DND-41 (cell line): Measurements from ENCODE around the gene KRT79.

Source experiments
- ATAC-seq: fragments of 200-7000 bp; cut with Tn5 transposase; 3 replicates; pipeline ENCODE4 v1.9.1; 2021; ENCODE audit warnings: low read depth; ENCODE audit not compliant: insufficient read depth
- DNase-seq: peaks from one replicate; pipeline ENCODE4 v3.0.0-alpha.2; 2020
- H2AFZ ChIP-seq: 2 replicates; pipeline ENCODE4 v1.6.0; 2012; ENCODE audit warnings: low read depth, low read length
- H3K27ac ChIP-seq: 2 replicates; pipeline ENCODE4 v1.5.1; 2012; ENCODE audit warnings: low read length, inconsistent platforms
- H3K27me3 ChIP-seq: fragments of 200-600 bp; sonication (generic); 2 replicates; pipeline ENCODE4 v1.6.0; 2012; ENCODE audit warnings: low read length, mild to moderate bottlenecking, inconsistent platforms; ENCODE audit not compliant: insufficient read depth, poor library complexity
- H3K36me3 ChIP-seq: 2 replicates; pipeline ENCODE4 v1.5.1; 2012; ENCODE audit warnings: low read length, inconsistent platforms; ENCODE audit not compliant: insufficient read depth
- H3K4me1 ChIP-seq: 2 replicates; pipeline ENCODE4 v1.5.1; 2012; ENCODE audit warnings: mild to moderate bottlenecking, low read length; ENCODE audit not compliant: insufficient read depth
- H3K4me2 ChIP-seq: 2 replicates; pipeline ENCODE4 v1.6.0; 2012; ENCODE audit warnings: mild to moderate bottlenecking, moderate library complexity, low read length, inconsistent platforms; ENCODE audit not compliant: insufficient read depth
- H3K4me3 ChIP-seq, 2 experiments: fragments of 200-600 bp in 1 of 2; shearing (Covaris generic) in 1 of 2; 2 replicates each; pipeline ENCODE4 v1.5.1; 2012 to 2016; ENCODE audit warnings: inconsistent platforms in 2 of 2, low read length in 2 of 2, mild to moderate bottlenecking in 2 of 2, low read depth in 1 of 2, moderate library complexity in 1 of 2
- H3K79me2 ChIP-seq: 2 replicates; pipeline ENCODE4 v1.6.0; 2012; ENCODE audit warnings: low read length, inconsistent platforms; ENCODE audit not compliant: insufficient read depth
- H3K9ac ChIP-seq: 2 replicates; pipeline ENCODE4 v1.6.0; 2012; ENCODE audit warnings: low read depth, mild to moderate bottlenecking, inconsistent platforms, low read length, moderate library complexity
- H3K9me3 ChIP-seq: 2 replicates; pipeline ENCODE4 v1.5.1; 2012; ENCODE audit warnings: low read length, moderate library complexity, mild to moderate bottlenecking, inconsistent platforms; ENCODE audit not compliant: insufficient read depth, severe bottlenecking
- H4K20me1 ChIP-seq: 2 replicates; pipeline ENCODE4 v1.6.0; 2012; ENCODE audit warnings: low read length; ENCODE audit not compliant: insufficient read depth
- CTCF ChIP-seq: IDR thresholded peaks from 2 replicates; pipeline ENCODE4 v1.5.1; 2012; ENCODE audit warnings: borderline replicate concordance, low read length, moderate library complexity, mild to moderate bottlenecking; ENCODE audit not compliant: poor library complexity, severe bottlenecking; ENCODE audit errors: extremely low read depth
- EZH2 ChIP-seq: IDR thresholded peaks from 3 replicates; pipeline ENCODE4 v1.6.1; 2012; ENCODE audit warnings: borderline replicate concordance, low read depth, mild to moderate bottlenecking, moderate library complexity, low read length, inconsistent platforms; ENCODE audit not compliant: severe bottlenecking

Gene KRT79

GRCh38 chr12:52788192-52788875 lies 45.8 kb downstream of the KRT79 start:
- H3K4me1 ChIP-seq = no peaks in the 10 kb centered on the region
- DNase-seq = no peak
- H3K36me3 ChIP-seq = no peaks in the 10 kb centered on the region
- ATAC-seq = no peak
- H3K4me3 ChIP-seq = no peak overlapping the region
- no peak overlapping the region for H2AFZ ChIP-seq
- no peaks in the 10 kb centered on the region; the same call in 1 of the 2 replicates for H4K20me1 ChIP-seq
- H3K9me3 ChIP-seq = no peaks in the 10 kb centered on the region
- H3K27ac ChIP-seq = no peak overlapping the region
- H3K79me2 ChIP-seq = no peaks in the 10 kb centered on the region
- H3K4me2 ChIP-seq = no peak overlapping the region
- peaks cover 8% of the 10 kb centered on the region for H3K27me3 ChIP-seq
- TF ChIP-seq EZH2 (no peak), CTCF (no peak)
- H3K9ac ChIP-seq = no peak overlapping the region

DNA sequence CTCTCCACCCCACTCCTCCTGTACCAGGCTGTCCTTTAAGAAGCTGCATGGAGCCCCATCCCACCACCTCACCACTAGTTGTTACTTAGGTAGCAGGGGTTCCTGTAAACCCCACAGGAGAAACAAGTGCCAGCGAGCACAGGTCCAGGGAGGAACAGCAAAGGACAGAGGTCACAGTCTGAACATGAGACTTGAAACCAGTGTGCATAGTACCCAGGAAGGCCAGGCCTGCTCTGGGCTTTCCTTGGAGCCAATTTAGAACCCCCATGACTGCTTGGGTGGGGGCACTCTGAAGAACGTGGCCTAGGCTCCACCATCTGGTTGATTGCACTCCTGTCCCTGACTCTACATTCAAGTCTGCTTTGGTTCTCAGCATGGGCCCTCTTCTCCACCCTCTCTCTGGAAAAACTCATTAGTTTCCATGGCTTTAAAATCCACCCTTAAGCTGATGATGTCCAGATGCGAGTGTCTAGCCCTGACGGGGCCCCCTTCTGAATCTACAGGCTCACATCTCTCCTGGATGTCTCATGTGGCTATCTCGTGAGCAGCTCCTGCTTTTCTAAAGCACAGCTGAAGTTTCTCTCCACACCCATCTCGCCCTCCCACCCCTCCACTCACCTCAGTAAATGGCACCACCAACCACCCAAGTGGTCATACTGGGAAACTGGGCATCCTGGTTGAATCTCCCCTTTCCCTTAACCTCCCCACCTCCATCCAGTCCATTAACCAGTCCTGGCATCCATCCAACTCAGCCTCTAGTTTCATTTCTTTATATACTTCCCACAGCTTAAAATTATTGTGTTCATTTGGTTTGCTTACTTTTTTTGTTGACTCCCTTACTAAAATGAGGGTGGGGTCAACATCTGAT lies 46.6 kb downstream of the KRT79 start:
- Histone ChIP-seq H3K4me3 (no peak overlapping the region), H3K79me2 (no peaks in the 10 kb centered on the region), H2AFZ (no peak overlapping the region), H3K27me3 (peaks cover 9% of the 10 kb centered on the region), H3K9ac (no peak overlapping the region), H3K4me1 (no peaks in the 10 kb centered on the region), H4K20me1 (no peaks in the 10 kb centered on the region; the same call in 1 of the 2 replicates), H3K4me2 (no peak overlapping the region), H3K9me3 (no peaks in the 10 kb centered on the region), H3K36me3 (no peaks in the 10 kb centered on the region), H3K27ac (no peak overlapping the region)
- DNase-seq (no peak), ATAC-seq (no peak)
- no peak for TF ChIP-seq EZH2
- TF ChIP-seq CTCF = no peak

DNA sequence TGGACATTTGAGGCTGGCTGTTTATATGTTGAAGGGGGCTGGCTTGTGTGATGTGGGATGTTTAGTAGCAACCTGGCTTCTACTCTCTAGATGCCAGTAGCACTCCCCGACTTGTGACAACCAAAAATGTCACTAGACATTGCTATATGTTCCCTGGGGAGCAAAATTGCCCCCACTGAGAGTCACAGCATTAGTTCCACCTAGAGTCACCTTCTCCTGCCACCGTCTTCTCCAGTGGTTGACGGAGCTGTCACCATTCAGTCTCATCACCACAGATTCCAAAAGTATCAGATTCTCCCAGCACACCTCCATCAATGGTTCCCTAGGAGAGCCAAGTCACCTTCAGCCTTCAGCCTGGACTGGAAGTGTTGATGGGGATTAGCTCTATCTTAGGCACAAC lies 49.2 kb downstream of the KRT79 start:
- H3K9ac ChIP-seq = no peak overlapping the region
- H2AFZ ChIP-seq = no peak overlapping the region
- H3K27me3 ChIP-seq = peaks cover 13% of the 10 kb centered on the region
- no peak overlapping the region for H3K4me3 ChIP-seq
- H3K79me2 ChIP-seq = no peaks in the 10 kb centered on the region
- TF ChIP-seq CTCF = no peak
- DNase-seq (no peak), ATAC-seq (no peak)
- H4K20me1 ChIP-seq = no peaks in the 10 kb centered on the region; the same call in 1 of the 2 replicates
- no peak overlapping the region for H3K27ac ChIP-seq
- no peaks in the 10 kb centered on the region for H3K4me1 ChIP-seq
- no peak overlapping the region for H3K4me2 ChIP-seq
- H3K9me3 ChIP-seq = no peaks in the 10 kb centered on the region
- H3K36me3 ChIP-seq = no peaks in the 10 kb centered on the region
